HG03378 (cell line): ENCODE results near the gene C1orf198.

Experiments used
- ATAC-seq: cut with Tn5 transposase; IDR thresholded peaks from one replicate; pipeline ENCODE4 v1.9.1; 2021; ENCODE audit warnings: mild to moderate bottlenecking, moderate library complexity; ENCODE audit not compliant: unreplicated experiment

The C1orf198 gene

GRCh38 chr1:230814949-230815692, 53.2 kb downstream of the C1orf198 start:
- no peak for ATAC-seq

DNA sequence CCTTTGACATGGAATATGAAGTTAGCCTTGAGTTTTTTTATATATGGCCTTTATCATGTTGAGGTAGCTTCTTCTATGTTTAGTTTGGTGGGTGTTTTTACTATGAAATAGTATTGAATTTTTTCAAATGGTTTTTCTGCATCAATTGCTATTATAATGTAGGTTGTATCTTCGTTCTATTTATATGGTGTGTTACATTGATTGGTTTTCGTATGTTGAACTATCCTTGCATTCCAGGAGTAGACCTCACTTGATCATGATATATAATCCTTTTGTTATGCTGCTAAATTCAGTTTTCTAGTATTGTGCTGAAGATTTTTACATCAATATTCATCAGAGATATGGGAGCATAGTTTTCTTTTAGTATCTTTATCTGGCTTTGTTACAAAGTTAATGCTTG, 55.8 kb downstream of the C1orf198 start:
- no peak for ATAC-seq

DNA sequence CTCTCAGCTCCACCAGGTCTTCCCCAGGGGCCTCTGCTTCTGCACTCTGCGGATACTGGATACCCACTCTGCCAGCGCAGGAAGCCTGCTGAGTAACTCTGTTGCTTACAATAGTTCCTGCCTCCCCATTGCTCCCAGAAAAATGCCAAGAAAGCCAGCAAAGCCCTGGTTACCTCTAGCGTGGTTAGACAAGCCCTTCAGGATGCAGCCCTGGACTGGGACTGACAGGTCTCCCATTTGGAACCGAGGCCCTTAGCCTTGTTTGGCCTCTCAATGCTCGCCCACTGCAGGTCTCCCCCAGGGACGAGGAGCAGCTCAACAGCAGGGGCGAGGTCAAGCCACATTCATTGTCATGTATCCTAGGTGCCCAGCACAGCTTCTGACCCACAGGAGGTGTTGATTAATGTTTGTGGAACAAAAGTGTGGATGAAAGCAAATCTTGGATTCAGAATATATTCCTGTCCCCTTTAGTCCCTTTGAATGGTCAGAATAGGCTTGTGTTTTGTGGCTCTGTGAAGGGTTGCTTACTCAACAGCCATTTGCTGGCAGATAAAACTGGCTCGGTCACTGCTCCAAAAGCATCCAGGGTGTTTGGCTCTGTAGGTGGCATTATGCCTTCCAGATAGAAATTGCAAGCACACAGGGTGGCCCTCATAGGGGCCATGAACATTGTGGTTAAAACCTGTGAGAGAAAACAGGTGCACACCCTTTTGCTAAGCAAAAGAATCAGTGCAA, 58.9 kb downstream of the C1orf198 start:
- no peak for ATAC-seq

GRCh38 chr1:230808281-230808872, 59.9 kb downstream of the C1orf198 start:
- ATAC-seq = no peak

DNA sequence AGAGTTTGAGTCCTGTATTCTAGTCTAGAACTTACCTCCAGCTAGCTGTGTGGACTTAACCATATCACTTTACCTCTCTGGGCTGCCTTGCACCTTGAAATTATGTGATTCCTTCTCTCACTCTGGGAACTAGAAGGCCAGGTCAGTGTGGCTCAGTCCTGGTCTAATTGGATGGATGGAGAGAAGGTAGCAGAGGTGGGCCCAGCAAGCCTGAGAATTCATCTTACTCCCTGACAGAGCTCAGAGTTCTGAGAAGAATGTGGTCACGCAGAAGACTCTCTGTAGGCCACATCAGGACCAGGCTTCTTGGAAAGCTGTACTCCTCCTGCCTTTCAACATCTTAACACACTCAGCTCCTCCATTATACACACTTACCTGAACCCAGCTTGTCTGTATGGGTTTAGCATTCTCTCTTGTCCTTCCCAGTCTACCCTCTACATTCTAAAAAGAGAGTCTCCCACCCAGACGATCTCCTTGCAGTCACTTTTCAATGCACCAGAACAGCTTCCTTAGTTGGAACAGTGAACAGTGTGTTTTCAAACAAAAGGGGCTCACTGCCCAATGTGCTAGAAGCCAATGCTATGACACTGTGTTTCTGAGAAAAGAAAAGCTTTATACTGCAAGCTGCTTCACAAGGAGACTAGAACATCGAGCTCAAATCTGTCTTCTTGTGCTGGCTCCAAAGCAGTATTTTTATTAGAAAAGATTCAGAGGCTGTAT, 60.6 kb downstream of the C1orf198 start:
- ATAC-seq = no peak

DNA sequence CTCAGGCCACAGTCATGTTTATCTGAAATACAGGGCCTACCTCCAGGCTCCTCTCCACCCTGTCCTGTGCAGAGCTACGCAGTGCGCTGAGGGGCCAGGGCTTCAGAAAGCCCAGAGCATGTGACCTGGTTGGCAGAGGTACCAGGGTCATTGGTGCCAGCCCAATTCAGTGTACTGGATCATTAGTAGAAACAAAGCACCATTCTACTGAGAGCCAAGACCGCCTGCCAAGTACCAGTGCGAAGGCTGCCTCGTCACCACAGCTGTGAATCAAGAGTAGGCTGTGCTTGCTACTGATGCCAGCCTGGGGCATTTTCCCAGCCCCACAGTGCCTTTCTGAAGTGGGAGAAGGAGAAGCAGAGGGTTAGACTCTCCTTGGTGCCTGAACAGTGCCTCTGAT, 61.3 kb downstream of the C1orf198 start:
- ATAC-seq = no peak

- no peak for ATAC-seq
These were observed 61.8 kb downstream of the C1orf198 start for GRCh38 chr1:230806552-230806951.

DNA sequence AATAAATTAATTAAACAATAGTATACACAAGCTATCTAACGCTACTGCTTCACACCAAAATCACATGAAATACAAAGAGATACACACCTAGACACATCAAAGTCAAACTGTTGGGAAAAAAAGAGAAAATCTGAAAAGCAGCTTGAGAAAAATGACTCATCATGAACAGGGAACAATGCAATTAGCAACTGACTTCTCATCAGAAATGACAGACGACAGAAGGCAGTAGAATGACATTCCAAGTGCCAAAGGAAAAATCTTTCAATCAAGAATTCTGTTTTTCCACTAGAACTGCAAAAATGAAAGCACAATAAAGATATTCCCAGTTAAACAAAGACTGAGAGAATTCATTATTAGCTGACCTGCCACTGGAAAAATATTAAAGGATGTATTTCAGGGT, 63.9 kb downstream of the C1orf198 start:
- no peak for ATAC-seq

DNA sequence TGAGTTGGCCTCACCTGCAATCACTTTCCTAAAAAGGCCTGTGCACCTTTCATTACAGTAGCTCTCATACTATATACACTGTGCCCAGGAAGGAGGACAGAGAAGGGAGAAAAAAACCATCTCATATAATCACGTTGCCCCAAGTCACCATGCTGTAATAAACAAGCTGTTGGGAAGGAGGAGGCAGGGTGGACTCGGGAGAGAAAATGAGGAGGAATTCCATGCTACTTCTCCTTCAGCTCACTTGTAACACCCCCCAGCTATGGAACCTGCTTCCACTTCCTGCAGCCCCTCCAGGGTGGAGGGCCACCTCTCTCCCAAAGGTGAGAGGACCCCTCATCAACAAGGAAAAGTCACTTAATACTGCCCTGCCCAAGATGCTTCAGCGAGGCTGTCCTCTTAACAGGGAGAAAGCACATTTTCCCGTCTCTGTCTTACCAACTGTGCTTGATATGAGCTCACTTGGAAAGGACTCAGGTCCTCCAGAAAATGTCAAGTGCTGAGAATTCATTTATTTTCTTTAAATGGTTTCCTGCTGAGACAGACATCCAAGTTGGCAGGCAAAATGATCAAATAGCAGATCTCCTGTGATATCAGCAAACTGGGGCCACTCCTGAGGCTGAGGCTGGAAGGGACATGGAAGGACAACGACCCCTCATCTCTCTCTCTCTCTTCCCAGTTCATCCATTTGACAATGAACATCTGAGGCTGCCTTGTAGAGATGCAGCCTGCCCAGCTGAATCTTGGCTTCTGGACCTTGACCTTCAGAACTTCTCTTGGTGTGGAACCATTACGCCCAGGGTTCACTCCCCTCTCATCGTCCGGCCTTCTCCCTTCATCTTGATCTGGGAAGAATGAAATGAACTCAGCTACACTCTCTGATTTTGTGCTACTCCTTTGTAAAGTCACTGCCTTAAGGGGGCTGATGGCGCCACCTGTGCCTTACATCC, 67.2 kb downstream of the C1orf198 start:
- ATAC-seq = no peak

GRCh38 chr1:230798491-230798890, 69.8 kb downstream of the C1orf198 start:
- ATAC-seq = no peak

GRCh38 chr1:230797942-230798365, 70.4 kb downstream of the C1orf198 start:
- no peak for ATAC-seq

DNA sequence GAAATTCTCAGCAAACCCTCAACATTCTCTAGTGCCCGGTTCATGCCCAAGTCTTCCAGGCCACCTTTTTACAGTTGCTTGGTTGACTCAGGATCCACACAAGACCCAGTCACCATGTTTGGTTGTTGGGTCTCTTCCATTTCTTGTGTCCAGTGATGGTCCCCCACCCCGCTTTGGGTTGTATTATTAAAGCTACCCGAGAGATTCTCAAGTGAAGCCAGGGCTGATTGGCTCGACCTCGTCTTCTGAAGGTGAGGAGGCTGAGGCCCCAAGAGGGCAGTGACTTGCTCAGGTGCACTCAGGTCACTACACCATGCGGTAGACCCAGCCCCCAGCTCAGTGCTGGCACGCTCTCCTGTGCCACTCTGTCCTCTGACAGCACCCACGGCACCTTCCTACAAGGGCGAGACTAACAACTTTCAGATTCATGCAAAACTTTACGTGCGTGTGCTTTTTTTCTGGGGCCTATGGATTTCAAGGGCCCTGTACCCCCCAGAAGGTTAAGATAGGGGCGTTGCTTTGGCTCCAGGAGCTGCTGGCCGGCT, 70.9 kb downstream of the C1orf198 start:
- ATAC-seq = no peak

GRCh38 chr1:230796626-230797025, 71.7 kb downstream of the C1orf198 start:
- ATAC-seq = no peak

- ATAC-seq = no peak
These were observed 73.3 kb downstream of the C1orf198 start for GRCh38 chr1:230794871-230795605.

GRCh38 chr1:230794431-230794830, 73.9 kb downstream of the C1orf198 start:
- no peak for ATAC-seq

GRCh38 chr1:230793463-230793745, 74.9 kb downstream of the C1orf198 start:
- no peak for ATAC-seq

- no peak for ATAC-seq
These were observed 75.4 kb downstream of the C1orf198 start for GRCh38 chr1:230792691-230793462.

DNA sequence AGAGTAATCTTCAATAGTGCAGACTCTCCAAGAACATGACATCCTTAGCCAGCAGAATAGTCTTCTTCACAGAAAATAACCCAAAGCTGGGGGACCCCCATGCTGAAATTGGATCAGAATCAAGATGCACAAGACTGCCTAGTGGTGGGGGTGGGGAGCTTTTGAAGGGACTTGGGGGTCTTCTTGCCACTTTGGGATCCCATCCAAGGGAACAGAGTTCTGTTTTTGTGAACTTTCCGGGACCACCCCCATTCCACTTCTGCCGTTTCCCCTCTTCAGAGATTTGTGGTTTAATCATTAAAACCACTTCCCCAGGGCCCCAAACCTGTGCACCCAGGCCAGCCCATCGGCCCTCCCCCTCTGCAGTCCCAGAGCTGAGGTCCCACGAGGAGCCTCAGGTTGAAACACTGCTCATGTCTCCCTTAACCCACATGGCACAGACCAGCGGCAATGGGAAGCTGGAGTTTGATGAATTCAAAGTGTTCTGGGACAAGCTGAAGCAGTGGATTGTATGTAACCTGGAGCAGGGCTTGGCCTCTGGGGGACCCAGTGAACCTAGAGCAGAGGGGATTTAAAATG, 76.2 kb downstream of the C1orf198 start:
- no peak for ATAC-seq
